Measurements from ENCODE around the gene PGBD4. TPM values are rescaled to one million over a fixed set of nuclear protein-coding genes. Genes with fewer than 3 reads are reported as not detected.

PGBD4 gene
- 1.4 and 2.4 TPM in 2 replicates for total RNA-seq (2014; rRNA removed; shearing (Covaris generic))

DNA sequence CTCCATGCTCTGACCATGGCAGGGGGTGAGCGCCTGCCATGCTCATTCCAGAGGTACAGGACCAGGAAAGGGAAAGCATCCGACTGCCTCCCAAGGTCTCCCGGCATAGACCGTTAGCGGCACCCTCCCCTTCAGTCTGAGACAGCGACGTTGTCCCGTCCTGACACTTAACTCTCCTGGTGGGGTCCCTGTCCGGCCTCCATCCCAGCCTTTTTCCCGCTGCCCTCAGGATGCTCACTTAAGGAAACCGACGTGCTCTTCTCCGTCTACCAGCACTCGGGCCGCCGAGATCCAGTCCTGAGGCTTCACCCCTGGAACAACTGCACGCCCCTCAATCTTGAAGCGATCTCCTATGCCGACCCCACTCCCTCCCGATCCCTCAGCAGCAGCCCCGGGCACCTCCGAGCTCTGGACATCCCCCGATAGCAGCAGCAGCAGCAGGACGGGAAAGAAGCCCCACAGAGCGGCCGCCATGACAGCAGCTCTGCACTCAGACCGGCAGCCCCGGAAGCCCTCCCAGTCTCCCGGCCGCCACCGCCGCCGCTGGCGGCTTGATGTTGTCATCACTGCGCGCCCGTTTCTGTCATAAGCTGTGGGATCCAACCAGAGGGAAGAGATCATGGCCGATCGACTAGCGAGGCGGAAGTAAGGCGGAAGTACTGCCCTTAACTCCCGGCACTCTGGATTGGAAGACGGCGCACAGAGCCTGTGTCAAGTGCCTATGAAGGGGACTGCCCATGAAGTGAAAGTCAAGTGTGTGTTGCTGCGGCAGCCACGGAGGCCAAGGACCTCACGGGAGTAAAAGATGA is at the start of gene PGBD4, which contains the start of gene EMC7:
Gene PGBD4, plus strand, starts transcription at position 718 of the 809 bp plus-strand sequence. CDS start 449 bp downstream, outside the sequence.
Gene EMC7, minus strand, starts transcription at position 497 of the 809 bp plus-strand sequence. Its CDS starts 23 bp downstream, at position 474.
- peak; percentile 99 for DNase-seq (ENCODE audit: low read depth)

DNA sequence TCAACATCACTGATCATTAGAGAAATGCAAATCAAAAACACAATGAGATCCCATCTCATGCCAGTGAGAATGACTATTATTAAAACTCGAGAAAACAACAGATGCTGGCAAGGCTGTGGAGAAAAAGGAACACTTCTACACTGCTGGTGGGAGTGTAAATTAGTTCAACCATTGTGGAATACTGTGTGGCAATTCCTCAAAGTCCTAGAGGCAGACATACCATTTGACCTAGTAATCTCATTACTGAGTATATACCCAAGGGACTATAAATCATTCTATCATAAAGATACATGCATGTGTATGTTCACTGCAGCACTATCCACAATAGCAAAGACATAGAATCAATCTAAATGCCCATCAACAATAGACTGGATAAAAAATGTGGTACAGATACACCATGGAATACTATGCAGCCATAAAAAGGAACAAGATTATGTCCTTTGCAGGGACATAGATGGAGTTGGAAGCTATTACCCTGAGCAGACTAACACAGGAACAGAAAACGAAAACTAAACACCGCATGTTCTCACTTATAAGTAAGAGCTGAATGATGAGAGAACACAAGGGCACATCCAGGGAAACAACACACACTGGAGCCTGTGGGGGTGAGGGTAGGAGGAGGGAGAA is 47.7 kb upstream of the PGBD4 start:
- no peak for DNase-seq (ENCODE audit: low read depth)

DNA sequence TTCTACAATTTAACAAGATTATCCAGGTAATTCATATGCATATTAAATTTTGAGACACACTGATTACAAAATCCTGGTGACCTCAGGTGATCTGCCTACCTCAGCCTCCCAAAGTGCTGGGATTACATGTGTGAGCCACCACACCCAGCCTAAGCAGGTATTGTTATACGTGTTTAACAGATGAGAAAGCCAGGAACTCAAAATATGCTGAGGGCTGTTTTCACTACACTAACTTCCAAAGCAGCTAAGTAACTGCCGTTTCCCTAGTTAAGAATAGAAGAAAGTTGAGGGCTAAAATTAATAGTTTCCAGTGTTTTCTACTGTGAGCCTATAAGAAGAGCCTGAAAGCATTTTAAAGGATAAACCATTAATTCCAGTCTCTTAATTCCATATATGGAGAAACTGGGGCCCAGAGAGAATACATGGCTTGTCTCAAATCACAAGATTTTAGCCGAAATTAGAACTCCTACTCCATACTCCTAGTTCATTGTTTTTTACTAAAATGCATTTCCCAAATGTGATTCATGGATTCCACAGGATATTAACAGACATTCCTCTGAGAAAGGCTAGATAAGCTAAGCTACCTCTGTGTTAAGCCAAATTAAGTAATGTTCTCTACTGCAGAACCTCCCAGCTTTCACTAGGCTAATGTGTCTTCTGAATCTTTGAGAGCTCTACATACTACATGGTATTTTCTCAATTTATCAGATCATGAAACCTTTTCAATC is 45.9 kb upstream of the PGBD4 start:
- peak; percentile 61 for DNase-seq (ENCODE audit: low read depth)

DNA sequence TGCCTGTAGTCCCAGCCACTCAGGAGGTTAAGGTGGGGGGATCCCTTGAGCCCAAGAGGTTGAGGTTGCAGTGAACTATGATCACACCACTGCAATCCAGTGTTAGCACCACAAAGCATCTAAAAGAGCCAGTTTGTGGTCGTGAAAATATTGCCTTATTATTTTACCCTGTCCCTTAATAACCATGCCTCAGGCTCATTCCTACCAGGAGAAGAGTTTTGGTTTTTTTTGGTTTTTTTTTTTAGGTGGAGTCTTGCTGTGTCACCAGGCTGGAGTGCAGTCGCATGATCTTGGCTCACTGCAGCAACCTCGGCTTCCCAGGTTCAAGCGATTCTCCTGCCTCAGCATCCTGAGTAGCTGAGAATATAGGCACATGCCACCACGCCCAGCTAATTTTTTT is 45.0 kb upstream of the PGBD4 start:
- DNase-seq (ENCODE audit: low read depth) = peak; percentile 56

DNA sequence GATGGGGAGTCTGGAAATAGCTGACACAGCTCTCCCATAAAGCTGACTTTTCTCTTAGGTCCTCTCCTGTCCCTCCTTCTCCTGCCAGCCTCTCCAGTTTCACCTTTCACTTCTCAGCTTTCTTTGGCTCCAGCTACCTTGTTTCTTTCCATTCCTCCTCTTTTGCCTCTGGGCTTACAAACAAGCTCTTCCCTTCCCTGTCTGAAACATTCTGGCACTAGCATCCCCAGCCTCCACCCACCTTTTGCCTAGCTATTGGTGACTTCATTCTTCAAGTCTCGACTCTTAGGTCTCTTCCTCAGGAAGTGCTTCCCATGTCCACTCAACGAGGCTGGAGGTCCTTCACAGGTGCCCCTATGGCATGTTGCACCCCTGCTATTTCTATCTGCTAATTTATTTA is 42.4 kb upstream of the PGBD4 start:
- no peak for DNase-seq (ENCODE audit: low read depth)

DNA sequence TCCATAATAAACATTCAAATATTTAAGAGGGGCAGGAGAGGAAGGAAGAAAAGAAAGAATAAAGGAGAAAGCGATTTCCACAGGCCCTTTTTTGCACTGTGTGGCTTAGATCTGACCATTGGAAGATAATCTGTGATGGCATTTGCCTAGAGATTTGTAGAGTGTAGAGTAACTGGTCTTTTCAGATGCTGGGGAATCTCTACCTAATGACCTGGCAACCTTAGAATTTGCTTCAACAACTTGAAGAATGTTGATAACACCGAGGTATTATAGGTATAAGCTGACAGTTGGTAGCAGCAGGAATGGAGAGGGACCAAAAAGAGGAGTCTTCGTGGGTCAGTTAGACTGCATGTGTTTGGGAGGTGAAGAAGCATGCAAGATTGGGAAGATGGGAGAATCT is 41.9 kb upstream of the PGBD4 start:
- DNase-seq (ENCODE audit: low read depth) = no peak

DNA sequence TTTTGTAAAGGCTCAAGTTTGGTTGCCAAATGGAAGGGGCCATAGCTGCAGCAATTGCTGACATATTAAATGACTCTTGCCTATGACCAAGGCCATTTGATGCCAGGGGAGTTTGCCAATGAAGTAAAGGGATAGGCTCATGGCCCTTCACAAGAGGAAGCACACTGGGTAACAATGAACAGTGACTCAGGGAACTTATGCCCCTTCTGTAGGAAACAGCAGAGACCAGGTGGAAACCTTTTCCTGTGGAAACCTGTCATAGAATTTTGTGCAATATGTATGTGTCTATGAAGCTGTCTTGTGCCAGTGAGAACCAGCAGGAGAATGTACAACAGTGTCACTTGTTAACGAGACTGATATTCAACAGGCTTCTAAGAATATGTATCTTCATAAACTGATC is 37.4 kb upstream of the PGBD4 start:
- DNase-seq (ENCODE audit: low read depth) = no peak

DNA sequence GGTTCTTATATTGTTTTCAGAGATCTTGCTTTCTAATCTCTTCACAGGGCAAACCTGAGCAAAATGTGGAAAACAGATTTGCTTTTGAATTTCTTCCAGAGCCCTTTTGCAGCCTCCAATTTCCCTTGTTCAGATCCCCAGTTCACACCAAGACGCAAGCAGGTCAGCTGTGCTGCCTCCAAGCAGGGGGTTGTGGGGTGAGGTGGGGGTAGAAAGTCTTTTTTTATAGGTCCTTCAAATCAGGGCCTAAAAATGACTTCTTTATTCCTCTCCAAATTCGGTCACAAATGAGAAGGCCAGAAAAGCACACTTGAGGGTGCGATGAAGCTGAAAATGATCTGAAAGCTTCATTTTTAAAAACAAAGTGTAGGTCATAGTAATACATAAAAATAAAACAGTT is 36.6 kb upstream of the PGBD4 start:
- DNase-seq (ENCODE audit: low read depth) = no peak

DNA sequence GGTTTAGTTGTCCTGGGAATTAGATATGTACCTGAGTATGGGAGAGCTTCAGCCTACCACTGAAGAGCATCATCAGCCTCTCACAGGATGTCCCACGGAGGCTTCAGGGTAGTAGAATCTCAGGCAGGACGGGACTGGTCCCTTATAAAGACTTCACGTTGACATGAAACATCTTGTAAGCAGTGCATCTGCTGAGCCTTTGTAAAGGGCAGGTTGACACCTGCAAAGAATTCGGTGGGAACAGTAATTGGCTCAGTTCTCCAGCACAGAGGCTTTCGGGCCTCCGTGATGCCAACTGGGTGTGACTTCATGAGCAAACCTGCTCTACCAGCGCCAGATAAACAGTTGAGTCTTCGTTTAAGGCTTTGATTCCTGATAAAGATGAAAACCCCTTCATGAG is 35.9 kb upstream of the PGBD4 start:
- no peak for DNase-seq (ENCODE audit: low read depth)

DNA sequence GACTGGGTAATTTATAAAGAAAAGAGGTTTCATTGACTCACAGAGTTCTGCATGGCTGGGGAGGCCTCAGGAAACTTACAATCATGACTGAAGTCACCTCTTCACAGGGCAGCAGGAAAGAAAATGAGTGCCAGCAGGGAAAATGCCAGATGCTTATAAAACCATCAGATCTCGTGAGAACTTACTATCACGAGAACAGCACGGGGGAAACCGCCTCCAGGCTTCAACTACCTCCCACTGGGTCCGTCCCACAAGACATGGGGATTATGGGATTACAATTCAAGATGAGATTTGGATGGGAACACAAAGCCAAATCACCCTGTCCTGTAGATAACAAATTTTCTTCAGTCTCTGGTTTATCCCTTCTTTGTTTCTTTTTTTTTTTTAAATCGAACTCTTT is 31.9 kb upstream of the PGBD4 start:
- DNase-seq (ENCODE audit: low read depth) = no peak

DNA sequence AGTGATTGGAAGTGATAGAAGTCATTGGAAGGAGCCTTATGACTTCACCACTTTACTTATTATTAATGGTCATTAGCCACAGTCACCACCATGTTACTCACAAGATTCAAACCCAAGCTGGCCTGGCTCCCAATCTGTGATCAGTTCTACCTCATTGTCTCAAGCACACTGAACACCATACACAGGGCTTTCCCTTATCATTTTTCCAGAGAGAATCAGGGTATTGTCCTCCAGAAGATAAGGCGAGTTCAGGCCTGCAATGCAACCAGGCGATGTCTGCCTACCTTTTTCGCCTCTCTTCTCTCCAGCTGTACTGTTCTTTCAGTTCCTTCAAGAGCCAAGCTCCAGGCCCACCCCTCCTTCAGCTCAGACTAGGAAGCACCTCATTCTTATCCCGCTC is 25.1 kb upstream of the PGBD4 start:
- no peak for DNase-seq (ENCODE audit: low read depth)

DNA sequence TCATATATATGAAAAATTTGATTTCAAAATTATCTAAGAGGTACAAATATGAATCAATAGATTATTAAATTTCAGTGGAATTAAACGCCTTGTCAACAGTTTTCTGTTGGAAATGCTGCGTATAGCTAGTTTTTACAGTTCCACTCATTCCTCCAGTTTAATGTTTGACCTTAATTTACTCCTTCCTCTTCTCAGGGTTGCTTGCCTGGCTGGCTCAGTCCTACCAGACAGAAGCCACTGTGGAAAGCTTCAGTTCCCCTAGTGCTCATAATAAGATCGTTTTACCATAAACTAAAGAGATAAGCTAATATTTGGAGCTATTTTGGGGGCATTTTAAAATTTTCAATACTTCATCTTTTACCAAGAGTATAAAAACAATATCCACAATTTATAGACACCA is 23.0 kb upstream of the PGBD4 start:
- DNase-seq (ENCODE audit: low read depth) = no peak

DNA sequence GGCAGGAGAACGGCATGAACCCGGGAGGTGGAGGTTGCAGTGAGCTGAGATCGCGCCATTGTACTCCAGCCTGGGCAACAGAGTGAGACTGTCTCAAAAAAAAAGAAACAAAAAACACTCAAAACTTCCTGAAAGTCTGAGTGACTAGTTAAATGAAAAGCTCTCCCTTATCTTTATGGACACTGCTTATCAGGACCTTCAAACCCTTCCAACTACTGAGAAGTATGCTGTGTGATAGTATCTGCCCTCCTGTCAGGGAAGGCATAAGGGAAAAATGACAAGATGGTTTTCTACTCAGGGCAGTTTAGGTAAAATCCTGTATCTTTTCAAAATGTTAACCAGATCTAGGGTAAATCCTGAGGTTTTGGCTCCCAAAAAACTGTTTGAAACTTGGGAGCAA is 22.0 kb upstream of the PGBD4 start:
- no peak for DNase-seq (ENCODE audit: low read depth)

DNA sequence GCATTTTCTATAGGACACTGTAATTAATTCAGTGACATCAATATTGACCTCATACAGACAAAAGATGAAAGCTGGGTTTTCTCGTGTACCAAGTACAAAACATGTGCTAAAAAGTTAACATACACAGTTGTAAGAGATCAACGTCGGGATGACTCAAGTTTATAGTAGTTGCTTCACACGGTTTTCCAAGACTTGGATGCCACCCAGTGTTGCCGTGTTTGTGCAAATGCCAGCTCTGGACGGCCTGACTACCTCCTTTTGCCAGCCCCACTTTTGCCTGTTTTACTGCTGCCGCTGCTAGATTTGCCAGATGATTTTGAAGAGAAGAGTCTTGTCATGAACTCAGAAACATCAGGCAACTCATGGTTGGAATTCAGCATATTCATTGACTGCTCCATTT is 17.8 kb upstream of the PGBD4 start:
- DNase-seq (ENCODE audit: low read depth) = peak; percentile 14

DNA sequence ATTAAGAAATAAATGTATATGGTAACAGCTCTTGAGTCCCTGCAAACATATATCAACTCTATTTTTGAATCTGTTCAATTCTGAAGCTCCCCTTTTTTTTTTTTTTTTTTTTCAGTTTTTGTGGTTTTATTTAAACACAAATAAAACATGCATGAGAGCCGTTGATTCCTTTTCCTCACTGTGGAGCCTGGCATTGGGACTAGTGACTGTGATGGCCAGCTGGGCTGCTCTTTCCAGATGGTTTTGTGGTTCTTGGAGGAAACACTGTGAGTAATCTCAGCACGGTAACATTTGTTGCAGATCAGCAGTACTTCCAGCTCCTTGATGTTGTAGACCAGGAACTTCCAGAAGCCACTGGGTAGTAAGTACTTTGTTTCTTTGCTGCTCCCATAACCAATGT is 16.1 kb upstream of the PGBD4 start:
- no peak for DNase-seq (ENCODE audit: low read depth)

DNA sequence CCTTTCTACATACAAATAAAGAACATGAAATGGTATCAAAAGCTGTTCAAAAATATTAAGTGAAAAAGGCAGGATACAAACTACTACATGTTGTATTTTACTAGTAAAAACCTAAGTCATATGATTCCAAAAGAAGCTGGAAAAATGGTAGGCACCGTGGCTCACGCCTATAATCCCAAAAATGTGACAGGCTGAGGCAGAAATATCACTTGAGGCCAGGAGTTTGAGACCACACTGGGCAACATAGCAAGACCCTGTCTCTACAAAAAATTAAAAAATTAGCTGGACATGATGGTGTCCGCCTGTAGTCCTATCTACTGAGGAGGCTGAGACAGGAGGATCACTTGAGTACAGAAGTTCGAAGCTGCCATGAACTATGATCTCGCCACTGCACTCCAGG is 2.0 kb upstream of the PGBD4 start:
- no peak for DNase-seq (ENCODE audit: low read depth)

DNA sequence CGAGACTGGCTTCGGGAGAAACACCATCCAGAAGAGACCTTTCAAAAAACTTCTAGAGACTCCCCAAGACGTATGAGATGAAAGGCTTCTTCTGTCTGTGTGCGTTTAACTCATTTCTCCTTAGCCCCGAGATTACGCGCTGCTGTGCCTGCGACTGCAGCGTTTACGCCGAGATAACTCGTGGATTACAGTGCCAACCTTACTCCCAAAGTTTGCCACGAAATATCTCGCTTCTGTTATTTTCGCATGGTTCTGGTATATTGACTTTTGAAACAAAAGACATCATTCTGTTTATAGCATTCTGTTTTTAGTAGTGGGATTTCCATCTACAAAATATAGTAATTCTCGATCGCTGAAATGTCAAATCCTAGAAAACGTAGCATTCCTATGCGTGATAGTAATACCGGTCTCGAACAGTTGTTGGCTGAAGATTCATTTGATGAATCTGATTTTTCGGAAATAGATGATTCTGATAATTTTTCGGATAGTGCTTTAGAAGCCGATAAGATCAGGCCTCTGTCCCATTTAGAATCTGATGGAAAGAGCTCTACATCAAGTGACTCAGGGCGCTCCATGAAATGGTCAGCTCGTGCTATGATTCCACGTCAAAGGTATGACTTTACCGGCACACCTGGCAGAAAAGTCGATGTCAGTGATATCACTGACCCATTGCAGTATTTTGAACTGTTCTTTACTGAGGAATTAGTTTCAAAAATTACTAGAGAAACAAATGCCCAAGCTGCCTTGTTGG is 467 bp downstream of the PGBD4 start:
- no peak for DNase-seq (ENCODE audit: low read depth)

DNA sequence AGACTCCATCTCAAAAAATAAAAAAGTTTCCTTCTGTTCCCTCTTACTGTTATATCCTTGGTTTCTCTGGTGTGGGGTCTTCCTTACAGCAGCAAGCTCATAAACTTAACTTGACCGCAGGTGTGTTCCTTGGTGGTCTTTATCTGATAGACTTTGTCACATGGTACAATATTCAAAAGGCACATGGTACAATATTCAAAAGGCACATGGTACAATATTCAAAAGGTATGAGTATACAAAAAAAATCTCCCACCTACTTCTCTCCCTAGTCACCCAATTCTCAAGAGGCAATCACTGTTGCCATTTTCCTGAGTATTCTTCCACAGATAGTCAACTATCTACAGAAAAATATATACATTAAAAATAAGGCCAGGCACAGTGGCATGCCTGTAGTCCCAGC is 4.5 kb downstream of the PGBD4 start:
- no peak for DNase-seq (ENCODE audit: low read depth)

DNA sequence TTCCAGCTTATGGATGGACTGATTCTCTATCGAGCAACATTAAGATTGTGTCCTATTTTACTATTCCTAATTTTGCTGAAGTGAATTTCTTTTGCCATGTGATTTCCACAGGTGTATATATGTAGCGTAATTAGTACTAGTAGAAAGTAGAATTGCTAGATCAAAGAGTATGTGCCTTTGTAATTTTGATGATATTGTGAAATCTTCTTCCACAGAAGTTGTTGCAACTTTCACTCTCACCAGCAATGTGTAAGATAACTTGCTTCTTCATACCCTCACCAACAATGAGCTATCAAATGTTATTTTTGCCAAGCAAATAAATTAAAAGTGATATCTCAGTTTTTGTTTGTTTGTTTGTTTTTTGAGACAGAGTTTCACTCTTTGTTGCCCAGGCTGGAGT is 5.4 kb downstream of the PGBD4 start:
- no peak for DNase-seq (ENCODE audit: low read depth)

DNA sequence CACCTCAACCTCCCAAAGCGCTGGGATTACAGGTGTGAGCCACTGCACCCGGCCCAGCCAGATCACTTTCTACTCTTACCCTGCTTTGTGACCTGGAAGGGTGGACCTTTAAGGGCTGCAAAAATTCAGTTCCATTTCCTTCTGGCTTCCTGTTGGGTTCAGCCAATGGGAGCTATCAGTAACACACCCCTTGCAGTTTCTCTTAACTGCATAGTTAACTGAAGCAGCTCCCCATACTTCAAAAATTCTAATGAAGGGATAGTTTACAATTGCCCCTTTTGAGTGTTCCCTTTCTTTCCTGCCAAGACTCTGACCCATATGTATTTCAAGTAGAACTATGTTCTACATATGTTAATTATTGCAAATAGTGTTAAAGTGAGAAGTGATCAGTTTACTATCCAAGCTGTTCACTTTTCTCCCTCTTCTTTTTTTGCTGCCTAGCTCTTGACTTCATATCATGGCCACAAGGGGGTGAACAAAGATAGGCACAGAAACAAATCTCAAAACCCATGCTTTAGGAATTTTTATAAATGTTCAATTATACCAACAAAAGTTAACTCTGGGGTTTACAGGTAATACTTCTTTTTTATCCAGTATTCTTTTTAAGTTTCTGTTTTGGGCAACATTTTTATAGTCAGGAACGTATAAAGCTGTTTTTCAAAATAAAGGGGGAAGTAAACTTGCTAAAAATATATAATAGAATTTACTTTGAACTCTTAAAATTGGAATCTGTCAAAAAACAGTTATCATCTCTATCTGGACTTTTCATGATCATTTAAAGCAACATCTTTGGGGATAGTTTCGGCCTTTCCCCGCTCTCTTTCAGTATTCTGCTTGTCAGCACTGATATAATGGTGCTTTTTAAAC is 8.1 kb downstream of the PGBD4 start:
- peak; percentile 33 for DNase-seq (ENCODE audit: low read depth)

DNA sequence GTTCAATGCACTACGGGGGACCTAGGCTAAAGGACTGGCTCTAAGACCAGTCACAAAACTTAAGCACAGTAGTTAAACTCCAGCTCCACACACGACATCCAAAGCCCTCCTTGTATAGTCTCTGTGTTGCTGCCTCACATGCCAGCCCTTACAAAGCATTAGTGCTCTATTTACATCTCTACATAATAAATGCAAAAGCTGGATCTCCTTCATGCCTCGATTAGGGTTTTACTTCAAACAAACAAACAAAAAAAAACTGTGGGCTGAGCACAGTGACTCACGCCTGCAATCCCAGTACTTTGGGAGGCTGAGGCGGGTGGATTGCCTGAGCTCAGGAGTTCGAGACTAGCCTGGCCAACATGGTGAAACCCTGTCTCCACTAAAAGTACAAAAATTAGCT is 9.6 kb downstream of the PGBD4 start:
- no peak for DNase-seq (ENCODE audit: low read depth)
